Nephron (organoid): ENCODE data around the gene SCAPER.

Source experiments
- H3K27ac Mint-ChIP-seq, 3 experiments: 2 replicates each; pipeline ENCODE4 v1.8.0; 2020; ENCODE audit warnings: mixed read lengths in 3 of 3, mild to moderate bottlenecking in 2 of 3, moderate library complexity in 1 of 3
- H3K27me3 Mint-ChIP-seq: 2 replicates; pipeline ENCODE4 v1.8.0; 2021; ENCODE audit warnings: low read depth, mild to moderate bottlenecking, moderate library complexity, mixed read lengths
- H3K36me3 Mint-ChIP-seq: 2 replicates; pipeline ENCODE4 v1.8.0; 2020; ENCODE audit warnings: low read depth, mixed read lengths
- H3K4me1 Mint-ChIP-seq: 2 replicates; pipeline ENCODE4 v1.8.0; 2020; ENCODE audit warnings: mixed read lengths
- H3K4me3 Mint-ChIP-seq, 3 experiments: 2 replicates each; pipeline ENCODE4 v1.8.0; 2020; ENCODE audit warnings: mild to moderate bottlenecking in 3 of 3, mixed read lengths in 3 of 3, moderate library complexity in 2 of 3
- H3K9me3 Mint-ChIP-seq: 2 replicates; pipeline ENCODE4 v1.8.0; 2020; ENCODE audit warnings: mixed read lengths
- CTCF ChIP-seq, 3 experiments: fragments of 200-600 bp; sonication (generic); IDR thresholded peaks; one replicate each; pipeline ENCODE4 v1.5.0; 2021; ENCODE audit warnings: antibody characterized with exemption in 3 of 3; ENCODE audit not compliant: unreplicated experiment in 3 of 3

SCAPER gene

GRCh38 chr15:76333720-76334437 lies 571.3 kb downstream of the SCAPER start:
- H3K36me3 Mint-ChIP-seq: no peaks in the 10 kb centered on the region
- H3K27me3 Mint-ChIP-seq: peaks cover 90% of the 10 kb centered on the region
- peak in 1 of 3 experiments; percentile 21 for TF ChIP-seq CTCF (IDR thresholded peaks at IDR 0.05; ENCODE audit: unreplicated experiment in 3 of 3)
- H3K4me1 Mint-ChIP-seq: peaks cover 24% of the 10 kb centered on the region
- no peak overlapping the region for H3K27ac Mint-ChIP-seq
- H3K4me3 Mint-ChIP-seq: peak overlapping the region in 2 of 3 experiments; percentile 7 to 16
- H3K9me3 Mint-ChIP-seq: peaks cover 3% of the 10 kb centered on the region

DNA sequence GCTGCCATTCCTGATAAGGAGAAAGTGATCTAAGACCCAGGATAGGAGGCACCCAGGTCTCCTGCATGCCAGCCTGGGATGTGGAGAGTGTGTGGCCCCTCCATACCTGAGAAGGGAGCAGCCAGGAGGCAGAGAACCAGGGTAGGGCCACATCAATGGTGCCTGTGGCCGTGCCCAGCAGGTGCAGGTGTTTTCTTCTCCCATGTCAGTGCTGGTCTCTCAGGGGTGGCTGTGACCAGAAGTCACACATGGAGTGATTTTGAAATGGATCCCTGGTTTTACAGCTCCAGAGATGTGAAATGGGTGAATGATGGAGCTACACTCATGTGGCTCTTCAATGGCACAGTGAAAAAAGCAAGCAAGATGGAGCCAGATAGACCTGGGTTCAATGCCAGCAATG lies 571.8 kb downstream of the SCAPER start:
- Mint-ChIP-seq H3K4me3 (no peak overlapping the region), H3K27me3 (peaks cover 90% of the 10 kb centered on the region), H3K9me3 (peaks cover 3% of the 10 kb centered on the region), H3K36me3 (no peaks in the 10 kb centered on the region), H3K4me1 (peaks cover 19% of the 10 kb centered on the region), H3K27ac (no peak overlapping the region)
- no peak for TF ChIP-seq CTCF (IDR thresholded peaks at IDR 0.05; ENCODE audit: unreplicated experiment in 3 of 3)

DNA sequence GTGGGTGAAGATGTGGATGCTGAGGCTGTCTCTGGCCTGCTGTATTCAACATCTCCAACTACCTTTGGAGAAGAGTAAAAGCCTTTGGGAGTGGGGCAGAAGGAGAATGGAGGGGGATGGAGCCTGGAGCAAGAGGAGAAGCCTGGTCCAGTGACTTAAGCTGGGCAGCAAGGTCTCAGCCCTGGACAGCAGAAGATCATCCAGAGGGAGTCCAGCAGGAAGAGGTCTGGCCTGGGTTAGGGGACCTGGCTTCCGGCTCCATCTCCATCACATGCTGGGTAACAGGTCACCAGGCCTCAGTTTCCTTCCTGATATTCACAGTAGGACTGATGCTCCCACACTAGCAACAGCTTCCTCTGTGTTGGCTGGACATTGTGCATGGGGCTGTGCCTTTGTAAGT lies 572.3 kb downstream of the SCAPER start:
- H3K4me3 Mint-ChIP-seq: no peak overlapping the region

GRCh38 chr15:76330080-76330680 lies 575.0 kb downstream of the SCAPER start:
- Mint-ChIP-seq H3K4me3 (no peak overlapping the region), H3K36me3 (no peaks in the 10 kb centered on the region), H3K4me1 (peaks cover 1% of the 10 kb centered on the region), H3K27ac (no peak overlapping the region), H3K27me3 (peaks cover 90% of the 10 kb centered on the region), H3K9me3 (peaks cover 3% of the 10 kb centered on the region)
- TF ChIP-seq CTCF (IDR thresholded peaks at IDR 0.05; ENCODE audit: unreplicated experiment in 3 of 3): peak; percentile 26 to 45 (median 43)

More for the DNA sequence above, 572.3 kb downstream of the SCAPER start:
- Mint-ChIP-seq H3K4me1 (peaks cover 18% of the 10 kb centered on the region), H3K27me3 (peaks cover 94% of the 10 kb centered on the region), H3K9me3 (peaks cover 3% of the 10 kb centered on the region), H3K36me3 (no peaks in the 10 kb centered on the region), H3K27ac (no peak overlapping the region)
- no peak for TF ChIP-seq CTCF (IDR thresholded peaks at IDR 0.05; ENCODE audit: unreplicated experiment in 3 of 3)

- Mint-ChIP-seq H3K9me3 (peaks cover under 1% of the 10 kb centered on the region), H3K27ac (no peak overlapping the region), H3K36me3 (no peaks in the 10 kb centered on the region), H3K4me1 (no peaks in the 10 kb centered on the region), H3K4me3 (no peak overlapping the region), H3K27me3 (peaks cover 83% of the 10 kb centered on the region)
- TF ChIP-seq CTCF (IDR thresholded peaks at IDR 0.05; ENCODE audit: unreplicated experiment in 3 of 3): no peak
Measured at GRCh38 chr15:76328958-76329357, 576.2 kb downstream of the SCAPER start.
